Heart right ventricle (tissue), 16 donors: ENCODE results near the gene CSRP1. TPM values are rescaled to one million over a fixed set of nuclear protein-coding genes. Genes with fewer than 3 reads are reported as not detected.

Experiments
- ATAC-seq, 8 donors: fragments of 200-7000 bp; cut with Tn5 transposase; one replicate each; pipeline ENCODE4 v1.9.1; 2020; ENCODE audit warnings: mild to moderate bottlenecking in 8 of 8, moderate library complexity in 8 of 8, moderate number of reproducible peaks in 1 of 8
- DNase-seq, 2 donors: peaks; one replicate each; pipeline ENCODE4 v3.0.0-alpha.2; 2020
- H3K27ac ChIP-seq, 10 donors: fragments of 200-600 bp; sonication (generic) in 2 of 10; one replicate each; pipeline versions ENCODE4 v1.5.0 to v1.8.0; 2020 to 2022; ENCODE audit warnings: mild to moderate bottlenecking in 3 of 10
- H3K27me3 ChIP-seq, 7 donors: fragments of 200-600 bp; one replicate each; pipeline ENCODE4 v1.8.0; 2021 to 2022; ENCODE audit warnings: mild to moderate bottlenecking in 2 of 7
- H3K36me3 ChIP-seq, 9 donors: fragments of 200-600 bp; sonication (generic) in 1 of 9; one replicate each; pipeline versions ENCODE4 v1.5.0 to v1.8.0; 2020 to 2022; ENCODE audit warnings: mild to moderate bottlenecking in 2 of 9
- H3K4me1 ChIP-seq, 9 donors: fragments of 200-600 bp; sonication (generic) in 1 of 9; one replicate each; pipeline versions ENCODE4 v1.5.0 to v1.8.0; 2020 to 2022; ENCODE audit warnings: mild to moderate bottlenecking in 4 of 9
- H3K4me3 ChIP-seq, 10 donors: fragments of 200-600 bp; sonication (generic) in 2 of 10; one replicate each; pipeline versions ENCODE4 v1.5.0 to v1.8.0; 2020 to 2022; ENCODE audit warnings: mild to moderate bottlenecking in 7 of 10, moderate library complexity in 2 of 10
- H3K9me3 ChIP-seq, 11 donors: fragments of 200-600 bp in 10 of 11; sonication (generic) in 2 of 11; one replicate each; pipeline versions ENCODE4 v1.5.0 to v1.8.0; 2013 to 2022; ENCODE audit warnings: mild to moderate bottlenecking in 2 of 11, control low read depth in 1 of 11, moderate library complexity in 1 of 11
- CTCF ChIP-seq, 9 donors: fragments of 200-600 bp; sonication (generic) in 2 of 9; IDR thresholded peaks; one replicate each; pipeline versions ENCODE4 v1.5.0 to v1.8.0; 2021 to 2022; ENCODE audit warnings: antibody characterized with exemption in 9 of 9, mild to moderate bottlenecking in 5 of 9, moderate library complexity in 1 of 9
- WGBS, 2 donors: extraction: QIAGEN DNeasy Blood & Tissue Kit; methylation state at CpG; one replicate each; pipeline ENCODE4 v1.1.7; 2013; ENCODE audit warnings: inconsistent platforms in 1 of 2; 5-methylcytosine and 5-hydroxymethylcytosine counted together
- intact Hi-C, 10 donors: fragments of 100-400 bp; cut with DNase I; formaldehyde crosslinking; loops; one replicate each; pipeline versions ENCODE4 v1.11.1 to v1.14.2; 2022
- polyA plus RNA-seq, 2 donors: library from polyadenylated mRNA; stranded (reverse); fragments of 200-250 nt; gene quantifications; one replicate each; pipeline ENCODE4 v1.2.3, GENCODE V29; 2013
- total RNA-seq, 10 donors: library from RNA; stranded (reverse); fragmentation: NEBNext Ultra II Directional in 3 of 10; extraction: Animal tissue kit (Norgen Biotek cat#: 25700) in 3 of 10; gene quantifications; one replicate each; pipeline versions ENCODE4 v1.2.1 to v1.2.4, GENCODE V29; 2021 to 2023
- donor health status: Arrhythmogenic right ventricular cardiomyopathy.
- donor health status: ischemic (EF 13 %, LVEDD 7.1; RV severe dilation, severe dysfunction).
- donor health status: healthy with polysubstance abuse.
- donor health status: DM: no; HTN: yes; CAD: no.
- donor health status: DM: no; HTN: no; CAD: no.
- donor health status: ischemic (EF 25% LVEDD 6.9; RV normal size, moderate dysfunction).
- donor health status: ischemic (EF 25% LVEDD 5.7; RV mildly dilated, moderate dysfunction).
- donor health status: healthy.
- donor health status: DM: yes; HTN: yes; CAD: no.
- donor health status: Ischemic cardiomyopathy.
- donor health status: ischemic (EF 35%, LVEDD 5.7; RV mildly dilated, moderate dysfunction).
- donor health status: nonischemic (EF 11% LVEDD 7.7; RV severe dilation, severe dysfunction).
- donor health status: DM: yes; HTN: yes; CAD: no.
- donor health status: PGD.
- donor health status: ischemic (EF 29% LVEDD 5.4; RV normal size, mild dysfunction).
- donor health status: nonischemic (EF 23%, LVEDD 6.1; RV moderate dilation, normal function).

Gene CSRP1
- total and polyA plus RNA-seq, 12 donors, result 48.1 to 104 (median 67.7) TPM

- peak overlapping the region in 8 of 10 donors; percentile 53 to 98 (median 94) for H3K27ac ChIP-seq
- no peaks in the 10 kb centered on the region for H3K27me3 ChIP-seq
- peaks cover 3 to 84% (median 78%) of the 10 kb centered on the region in 9 donors for H3K4me1 ChIP-seq
- no peaks in the 10 kb centered on the region for H3K9me3 ChIP-seq
- ATAC-seq (no peak), DNase-seq (no peak)
- intact Hi-C loops, result no loop called here
- peaks cover 0 to 6% (median 0%) of the 10 kb centered on the region in 9 donors for H3K36me3 ChIP-seq
- 61 to 64% methylated on average over 3 of the region's 3 CpGs for WGBS, 2 donors
- H3K4me3 ChIP-seq, result peak overlapping the region in 5 of 10 donors; percentile 17 to 85 (median 24)
- TF ChIP-seq CTCF (IDR thresholded peaks at IDR 0.05), result no peak
Observed at GRCh38 chr1:201504179-201504631, 2.7 kb downstream of the CSRP1 start.

GRCh38 chr1:201503397-201504176 lies 3.3 kb downstream of the CSRP1 start:
- ATAC-seq (peak in 7 of 8 donors; percentile 3 to 62 (median 24)), DNase-seq (peak in 1 of 2 donors; percentile 61)
- no peak for TF ChIP-seq CTCF (IDR thresholded peaks at IDR 0.05)

DNA sequence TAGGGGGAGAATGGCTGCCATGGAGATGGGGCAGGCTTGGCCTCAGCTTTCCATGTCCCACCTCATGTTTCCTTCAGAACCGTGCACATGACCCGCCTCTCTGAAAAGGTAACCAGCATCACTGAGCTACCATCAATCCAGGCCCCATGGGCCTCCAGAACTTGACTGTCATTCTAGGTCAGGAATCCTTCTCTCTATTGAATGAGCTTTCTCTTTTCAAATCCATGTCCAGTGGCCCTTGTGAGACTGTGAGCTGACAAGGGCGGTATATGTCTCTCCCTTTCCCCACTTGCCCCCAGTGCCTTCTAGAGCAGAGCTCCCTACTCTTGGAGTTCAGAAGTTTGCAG lies 4.4 kb downstream of the CSRP1 start:
- no peak for DNase-seq
- no peak for ATAC-seq
- peaks cover 3 to 94% (median 75%) of the 10 kb centered on the region in 9 donors for H3K4me1 ChIP-seq
- intact Hi-C loops, result no loop called here
- no peaks in the 10 kb centered on the region for H3K27me3 ChIP-seq
- H3K9me3 ChIP-seq, result no peaks in the 10 kb centered on the region
- 82 to 91% methylated on average over 3 of the region's 3 CpGs for WGBS, 2 donors
- H3K27ac ChIP-seq, result peak overlapping the region in 8 of 10 donors; percentile 20 to 98 (median 94)
- H3K36me3 ChIP-seq, result peaks cover 0 to 23% (median 0%) of the 10 kb centered on the region in 9 donors
- no peak overlapping the region for H3K4me3 ChIP-seq
- TF ChIP-seq CTCF (IDR thresholded peaks at IDR 0.05), result no peak

More at GRCh38 chr1:201503397-201504176, 3.3 kb downstream of the CSRP1 start:
- Histone ChIP-seq H3K9me3 (no peaks in the 10 kb centered on the region), H3K36me3 (peaks cover 0 to 12% (median 0%) of the 10 kb centered on the region in 9 donors), H3K4me1 (peaks cover 3 to 90% (median 80%) of the 10 kb centered on the region in 9 donors), H3K27me3 (no peaks in the 10 kb centered on the region), H3K4me3 (peak overlapping the region in 4 of 10 donors; percentile 17 to 24 (median 18)), H3K27ac (peak overlapping the region in 9 of 10 donors; percentile 20 to 98 (median 93))
- 43 to 46% methylated on average over 13 of the region's 13 CpGs for WGBS, 2 donors
- intact Hi-C loops, result no loop called here

GRCh38 chr1:201501812-201502510 lies 5.0 kb downstream of the CSRP1 start:
- peaks cover 3 to 93% (median 72%) of the 10 kb centered on the region in 9 donors for H3K4me1 ChIP-seq
- ATAC-seq, result no peak
- WGBS, 2 donors, result 72 to 89% methylated on average over 10 of the region's 10 CpGs

More at GRCh38 chr1:201501812-201502510, 5.0 kb downstream of the CSRP1 start:
- Histone ChIP-seq H3K27me3 (no peaks in the 10 kb centered on the region), H3K36me3 (peaks cover 0 to 24% (median 0%) of the 10 kb centered on the region in 9 donors), H3K27ac (peak overlapping the region in 7 of 10 donors; percentile 53 to 98 (median 94)), H3K9me3 (no peaks in the 10 kb centered on the region), H3K4me3 (no peak overlapping the region)
- intact Hi-C loops, result no loop called here
- TF ChIP-seq CTCF (IDR thresholded peaks at IDR 0.05), result no peak
- DNase-seq, result no peak
